Hepatocyte (in vitro differentiated cells): ENCODE measurements around the gene NOD2.

Source experiments
- EZH2 ChIP-seq: fragments of 200-600 bp; sonication (generic); IDR thresholded peaks from 2 replicates; pipeline ENCODE4 v1.6.1; 2016; ENCODE audit warnings: antibody characterized with exemption, mild to moderate bottlenecking, borderline replicate concordance
- EZH2phosphoT487 ChIP-seq: fragments of 200-600 bp; sonication (generic); IDR thresholded peaks from one replicate; pipeline ENCODE4 v1.6.1; 2018; ENCODE audit warnings: antibody characterized with exemption, mild to moderate bottlenecking, low read depth, moderate library complexity; ENCODE audit not compliant: unreplicated experiment, severe bottlenecking

DNA sequence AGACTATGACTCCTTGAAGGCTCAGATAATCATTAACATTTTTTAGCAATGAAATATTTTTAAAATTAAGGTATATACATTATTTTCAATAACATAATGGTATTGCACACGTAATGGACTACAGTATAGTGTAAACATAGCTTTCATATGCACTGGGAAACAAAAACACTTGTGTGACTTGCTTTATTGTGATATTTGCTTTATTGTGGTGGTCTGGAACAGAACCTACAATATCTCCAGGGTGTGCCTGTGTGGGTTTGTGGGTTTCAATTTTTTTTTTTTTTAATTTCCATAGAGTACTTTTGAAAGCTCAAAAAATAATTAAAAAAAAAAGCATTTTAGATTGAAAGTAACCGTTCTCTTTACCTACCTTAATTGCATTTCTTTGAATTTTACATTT lies 73.8 kb downstream of the NOD2 start:
- TF ChIP-seq EZH2 (no peak), EZH2phosphoT487 (no peak)
